Activated T-cell treated with anti-CD3 and anti-CD28 coated beads for 4 hours (primary cell): ENCODE results near the gene PSMG4.
A peak's percentile ranks its signal among the peaks of the same experiment; 100 is the strongest.

Source experiments
- DNase-seq: peaks from one replicate; pipeline ENCODE4 v3.0.0-alpha.2; 2020

Gene PSMG4, protein sequence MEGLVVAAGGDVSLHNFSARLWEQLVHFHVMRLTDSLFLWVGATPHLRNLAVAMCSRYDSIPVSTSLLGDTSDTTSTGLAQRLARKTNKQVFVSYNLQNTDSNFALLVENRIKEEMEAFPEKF

GRCh38 chr6:3258720-3259490 lies at the start of gene PSMG4:
Gene PSMG4 (plus strand): TSS chr6:3258947. CDS start chr6:3259023, 76 bp downstream.
- DNase-seq, result peak; percentile 96

DNA sequence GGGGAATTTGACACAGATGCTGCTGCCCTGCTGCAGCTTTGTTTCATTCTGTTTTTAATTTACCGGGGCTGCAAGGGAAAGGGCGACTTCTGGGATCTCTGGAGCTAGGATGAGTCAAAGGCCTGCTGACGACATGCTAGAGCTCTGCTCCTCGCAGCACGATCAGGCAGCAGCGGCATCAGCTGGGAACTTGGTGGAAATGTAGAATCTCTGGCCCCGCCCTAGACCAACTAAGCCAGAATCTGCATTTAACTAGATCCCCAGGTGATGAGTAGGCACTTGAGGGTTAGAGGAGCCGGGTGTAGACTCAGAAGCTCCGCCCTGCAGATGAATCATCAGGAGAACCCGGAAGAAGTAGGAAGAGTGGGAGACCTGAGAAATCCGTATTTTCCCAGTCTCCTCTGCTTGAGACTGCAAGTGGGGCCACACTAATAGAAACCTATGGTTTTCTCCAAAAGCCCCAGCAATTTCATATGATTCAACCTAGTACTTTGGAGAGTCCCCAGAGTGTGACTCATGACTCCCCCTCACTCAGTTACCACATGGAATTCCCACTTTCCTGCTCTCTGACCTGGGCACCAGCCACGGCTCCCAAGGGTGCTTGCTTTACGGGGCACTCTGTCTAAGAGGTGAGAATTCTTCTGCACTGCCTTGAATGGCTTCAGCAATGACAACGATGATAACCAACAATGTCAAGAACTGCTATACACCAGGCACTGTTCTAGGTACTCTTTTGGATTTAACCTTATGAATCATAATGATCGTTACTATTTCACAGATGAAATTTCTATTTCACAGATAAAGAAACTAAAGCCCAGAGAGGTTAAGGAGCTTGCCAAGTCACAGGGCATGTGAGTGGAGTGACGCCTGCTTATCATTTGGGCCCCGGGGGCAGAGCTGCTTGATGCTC lies 49.4 kb upstream of the PSMG4 start:
- no peak for DNase-seq

GRCh38 chr6:3210024-3210610 lies 48.6 kb upstream of the PSMG4 start:
- DNase-seq, result no peak

GRCh38 chr6:3211681-3212080 lies 47.1 kb upstream of the PSMG4 start:
- no peak for DNase-seq

DNA sequence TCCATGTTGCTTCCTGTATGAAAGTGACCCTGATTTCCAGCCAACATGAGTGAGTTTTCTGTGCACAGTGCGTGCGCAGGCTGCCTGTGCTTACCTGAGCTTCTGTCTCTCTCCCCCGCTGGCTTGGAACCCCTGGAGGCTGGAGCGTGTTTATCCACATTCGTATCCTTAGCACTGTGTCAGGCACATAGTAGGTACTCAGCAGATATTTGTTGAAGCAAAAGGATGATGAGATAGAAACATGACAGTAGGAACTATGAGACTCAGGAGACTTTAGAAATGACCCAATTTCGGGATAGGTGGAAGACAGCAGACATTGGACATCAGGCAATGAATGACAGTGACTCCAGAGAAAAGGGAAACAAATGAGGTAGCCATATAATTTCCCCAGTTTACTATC lies 46.5 kb upstream of the PSMG4 start:
- no peak for DNase-seq

DNA sequence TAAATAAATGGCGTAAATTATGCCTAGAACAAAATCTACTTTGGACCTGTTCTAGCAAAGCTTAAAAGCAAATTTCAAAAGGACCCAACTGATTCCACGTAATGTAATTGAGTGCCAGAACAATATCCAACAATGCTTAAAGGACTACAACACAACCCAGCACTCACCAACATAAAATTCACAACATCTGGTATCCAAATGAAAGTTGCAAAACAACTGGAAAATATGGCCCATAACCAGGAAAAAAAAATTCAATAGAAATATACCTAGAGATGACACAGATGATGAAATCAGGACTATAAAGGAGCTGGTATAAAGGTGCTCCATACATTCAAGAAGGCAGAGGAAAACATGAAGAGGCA lies 45.4 kb upstream of the PSMG4 start:
- DNase-seq, result no peak

DNA sequence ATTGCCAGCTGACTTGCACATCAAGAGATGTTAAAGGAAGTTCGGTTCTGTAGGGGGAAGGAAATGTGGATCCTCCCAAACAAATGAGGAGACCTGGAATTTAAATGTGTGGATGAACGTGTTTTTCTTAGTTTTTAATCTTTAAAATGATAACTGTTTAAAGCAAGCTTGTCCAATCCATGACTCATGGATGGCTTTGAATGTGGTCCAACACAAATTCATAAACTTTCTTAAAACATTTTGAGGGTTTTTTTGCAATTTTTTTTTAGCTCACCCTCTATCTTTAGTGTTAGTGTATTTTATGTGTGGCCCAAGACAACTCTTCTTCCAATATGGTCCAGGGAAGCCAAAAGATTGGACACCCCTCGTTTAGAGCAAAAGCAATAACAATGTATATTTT lies 43.8 kb upstream of the PSMG4 start:
- DNase-seq, result no peak

GRCh38 chr6:3217286-3217685 lies 41.5 kb upstream of the PSMG4 start:
- DNase-seq, result no peak

DNA sequence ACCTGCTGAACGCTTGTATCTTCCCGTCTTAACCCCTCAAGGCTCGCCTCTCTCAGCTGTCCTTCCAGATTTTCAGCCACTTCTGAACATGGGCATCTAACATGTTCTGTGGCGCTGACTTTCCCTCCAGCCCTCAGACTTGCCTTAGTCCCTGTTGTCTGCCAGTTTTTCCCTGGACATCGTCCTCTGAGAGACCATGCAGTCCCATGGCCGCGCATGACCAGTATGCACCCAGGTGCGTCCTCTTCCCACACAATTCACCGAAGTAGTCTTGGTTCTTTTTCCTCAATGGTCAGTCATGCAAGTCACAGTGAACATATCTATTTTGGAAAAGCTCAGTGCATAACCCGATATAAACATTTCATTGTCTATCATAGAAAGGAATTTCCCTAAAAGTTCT lies 40.5 kb upstream of the PSMG4 start:
- no peak for DNase-seq

DNA sequence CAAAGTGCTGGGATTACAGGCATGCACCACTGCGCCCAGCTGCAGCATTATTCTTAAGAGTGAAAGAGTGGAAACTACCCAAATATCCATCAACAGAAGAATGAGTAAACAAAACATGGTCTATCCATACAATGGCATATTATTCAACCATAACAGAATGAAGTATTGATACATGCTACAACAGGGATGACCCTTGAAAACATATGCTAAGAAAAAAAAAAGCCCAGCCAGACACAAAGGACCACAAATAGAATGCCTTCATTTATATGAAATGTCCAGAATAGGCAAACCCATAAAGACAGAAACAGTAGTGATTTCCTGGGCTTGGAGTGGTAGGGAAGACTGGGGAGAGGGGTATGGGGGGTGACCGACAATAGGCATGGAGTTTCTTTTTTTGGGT lies 38.4 kb upstream of the PSMG4 start:
- no peak for DNase-seq

DNA sequence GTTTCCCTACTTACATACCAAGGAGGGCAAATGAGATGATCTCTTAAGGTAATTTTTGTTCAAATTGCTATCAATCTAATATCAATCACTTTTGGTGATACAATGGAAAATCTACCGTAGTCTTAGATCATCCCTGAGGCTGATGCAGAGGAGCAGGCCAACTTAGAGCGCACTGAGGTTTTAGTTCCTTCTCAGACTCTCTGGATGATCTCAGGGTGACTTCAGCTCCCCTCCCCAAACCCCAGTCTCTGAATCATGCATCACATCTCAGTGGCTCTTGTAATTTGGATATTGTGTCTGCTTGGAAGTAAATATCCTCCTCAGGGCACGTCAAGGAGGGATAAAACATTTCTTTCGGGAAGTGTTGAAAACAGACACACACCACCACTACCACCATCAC lies 37.2 kb upstream of the PSMG4 start:
- no peak for DNase-seq

DNA sequence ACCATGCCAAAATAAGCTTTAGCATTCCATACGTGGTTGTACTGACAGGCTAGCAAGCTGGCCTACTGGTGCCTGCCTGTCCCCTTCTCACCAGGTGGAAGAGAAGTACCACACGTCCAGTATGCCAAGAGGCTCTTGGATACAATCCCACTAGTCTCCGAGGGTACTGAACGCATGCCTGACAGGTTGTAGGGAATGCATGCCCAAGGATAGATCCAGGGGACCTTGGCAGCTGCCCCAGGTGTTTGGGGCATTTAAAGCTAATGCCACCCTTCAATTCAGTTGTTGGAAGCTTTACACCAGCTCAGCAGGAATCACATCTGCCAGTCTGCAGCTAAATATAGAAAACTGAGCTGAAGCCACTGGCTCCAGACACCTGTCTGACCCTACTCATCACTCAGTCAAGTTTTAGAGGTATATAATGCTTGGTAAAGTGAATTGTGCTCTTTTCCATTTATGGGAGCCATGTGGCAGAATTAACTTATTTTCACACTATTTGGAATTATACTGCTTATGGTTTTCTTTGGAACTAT lies 36.2 kb upstream of the PSMG4 start:
- DNase-seq, result no peak

DNA sequence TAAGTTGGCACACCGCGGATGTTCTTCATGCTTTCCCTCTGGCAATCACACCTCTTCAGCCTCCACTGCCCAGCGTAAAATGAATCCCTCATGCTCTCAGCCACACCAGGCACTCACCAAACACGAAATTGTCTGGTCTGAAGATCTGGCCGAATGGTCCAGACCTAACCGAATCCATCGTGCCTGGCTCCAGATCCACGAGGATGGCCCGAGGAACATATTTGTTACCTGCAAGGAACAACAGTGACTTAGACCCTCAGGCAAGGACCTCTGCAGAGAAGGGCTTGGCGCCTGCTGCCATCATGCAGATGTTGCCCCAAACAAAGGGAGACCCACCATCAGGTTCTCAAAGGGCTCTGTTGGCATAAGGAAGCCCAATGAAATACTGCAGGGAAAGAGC lies 32.7 kb upstream of the PSMG4 start:
- DNase-seq, result no peak

- DNase-seq, result no peak
Observed at GRCh38 chr6:3226481-3227362, 32.0 kb upstream of the PSMG4 start.

DNA sequence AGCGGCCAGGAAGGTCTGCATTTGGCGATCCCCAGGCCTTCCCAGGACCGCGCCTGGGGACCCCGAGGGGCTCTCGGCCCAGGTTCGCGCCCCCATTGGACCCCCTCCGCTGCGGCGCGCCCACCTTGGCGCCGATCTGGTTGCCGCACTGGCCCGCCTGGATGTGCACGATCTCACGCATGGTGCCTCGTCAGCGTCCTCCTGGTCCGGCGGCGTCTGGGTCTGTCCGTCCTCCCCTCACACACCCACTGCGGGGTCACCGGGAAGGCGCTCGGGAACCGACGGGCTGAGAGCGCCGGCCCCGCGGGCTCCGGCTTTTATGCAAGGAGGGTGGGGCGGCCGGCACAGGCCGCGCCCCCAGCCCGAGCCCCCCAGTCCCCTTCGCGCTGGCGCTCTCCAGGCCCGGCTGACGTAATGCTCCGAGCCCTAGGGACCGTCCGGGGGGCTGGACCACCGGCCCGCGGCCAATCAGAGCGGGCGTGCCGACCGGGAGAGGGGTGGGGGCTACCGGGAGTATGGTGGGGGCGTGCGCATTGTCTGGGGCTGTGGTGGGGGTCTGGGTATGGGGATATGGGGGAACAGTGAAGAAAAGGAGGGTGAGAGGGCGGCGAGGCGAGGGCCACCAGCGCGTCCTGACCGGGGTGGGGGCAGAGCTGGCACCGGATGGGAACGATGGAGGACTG lies 31.2 kb upstream of the PSMG4 start, which contains the start of gene TUBB2B:
TSS of gene TUBB2B (minus strand) at position 291 of the 683 bp plus-strand sequence. CDS start at position 181, 110 bp downstream.
- no peak for DNase-seq

DNA sequence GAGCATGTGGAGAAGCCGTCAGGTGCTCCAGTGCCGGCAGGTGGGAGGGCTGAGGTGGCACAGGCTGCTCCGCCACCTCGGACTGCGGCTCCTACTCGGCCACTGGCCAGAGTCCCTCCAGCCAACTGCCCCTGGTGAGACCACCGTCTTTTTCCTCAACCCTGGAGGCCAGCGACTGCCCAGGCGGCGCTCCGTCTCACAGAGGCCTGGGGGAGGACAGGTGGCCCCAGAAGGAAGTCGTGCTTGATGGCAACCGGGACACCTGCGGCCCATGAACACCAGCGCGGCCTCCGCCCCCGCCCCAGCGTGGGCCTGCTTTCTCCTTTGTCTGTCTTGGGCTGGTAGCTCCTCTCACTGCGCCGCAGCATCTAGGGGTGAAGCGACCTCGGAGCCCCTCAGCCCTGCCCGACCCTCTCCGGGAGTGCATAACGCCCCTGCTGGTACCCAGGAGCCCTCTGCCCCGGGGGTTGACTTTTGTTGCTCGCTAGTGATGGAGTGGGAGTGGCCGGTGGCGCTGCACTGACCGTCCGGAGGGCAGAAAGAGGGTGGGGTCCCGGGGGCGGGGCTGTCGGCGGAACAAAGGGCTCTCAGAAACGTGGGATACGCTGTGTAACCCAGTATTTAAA lies 30.6 kb upstream of the PSMG4 start:
- DNase-seq, result no peak

DNA sequence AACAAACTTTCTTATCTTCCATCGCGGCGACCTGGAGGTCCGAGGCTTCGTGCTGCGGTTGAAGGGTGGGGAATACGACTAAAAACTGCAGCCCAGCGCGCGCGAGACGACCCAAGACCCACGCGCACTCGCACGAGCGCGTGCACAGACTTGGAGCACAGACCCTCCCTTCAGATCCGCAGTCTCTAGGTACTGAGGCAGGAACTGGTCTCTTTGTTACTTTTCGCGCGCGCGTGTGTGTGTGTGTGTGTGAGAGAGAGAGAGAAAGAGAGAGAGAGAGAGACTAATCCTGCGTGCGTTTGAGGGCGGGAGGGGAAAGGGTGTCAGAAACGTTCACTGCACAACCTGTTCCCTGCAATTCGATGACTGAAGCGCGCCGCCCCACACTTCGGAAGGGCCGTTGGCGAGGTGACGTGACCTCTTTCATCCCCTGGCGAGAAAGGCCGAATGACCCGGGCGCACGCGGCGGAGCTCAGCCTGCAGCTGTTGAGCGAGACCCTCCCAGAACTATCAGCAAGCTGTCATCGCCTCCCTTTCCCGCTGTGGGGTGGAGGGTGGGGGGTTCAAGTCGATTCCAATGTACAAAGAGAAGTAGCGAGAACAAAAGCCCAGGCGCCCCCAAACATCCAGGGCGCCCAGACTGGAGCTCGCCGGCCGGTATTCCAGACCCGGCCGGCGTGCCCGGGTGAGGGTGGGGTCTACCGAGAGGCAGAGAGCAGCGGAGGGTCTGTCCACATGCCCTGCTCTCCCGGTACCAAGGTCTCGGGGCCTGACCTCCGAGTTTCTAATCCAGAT lies 29.8 kb upstream of the PSMG4 start:
- DNase-seq, result no peak

DNA sequence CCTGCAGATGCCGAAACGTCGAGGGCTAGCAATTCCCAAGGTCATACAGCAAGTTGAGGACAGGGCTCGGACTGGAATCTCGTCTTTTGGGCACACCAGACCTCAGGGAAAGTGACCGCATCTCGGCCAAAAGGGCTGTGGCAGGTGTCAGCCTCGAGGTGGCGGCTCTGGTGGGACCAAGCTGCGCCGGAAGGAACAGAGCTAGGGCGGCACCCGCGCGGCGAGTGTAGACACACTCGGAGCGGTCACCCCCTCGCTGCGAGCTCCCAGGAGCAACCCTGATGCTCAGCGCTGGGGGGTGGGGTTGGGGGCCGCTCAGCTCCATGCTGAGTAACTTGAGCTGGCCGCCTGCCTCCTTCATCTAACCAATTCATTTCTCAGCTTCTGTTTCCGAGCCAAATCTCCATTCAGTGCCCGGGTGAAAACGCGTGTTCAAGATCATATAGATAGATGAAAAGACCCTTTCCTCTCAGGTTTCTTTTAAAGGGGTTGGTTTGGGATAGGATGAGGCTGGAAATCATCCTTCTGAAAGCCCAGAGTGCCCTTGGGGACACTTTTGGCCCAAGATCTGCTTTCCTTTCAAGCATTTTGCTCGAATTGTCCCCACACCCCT lies 29.1 kb upstream of the PSMG4 start:
- DNase-seq, result no peak

GRCh38 chr6:3230256-3230882 lies 28.4 kb upstream of the PSMG4 start:
- no peak for DNase-seq
